Testis (tissue), 2 donors: Measurements from ENCODE around the gene WDR45B.

Experiments
- CTCF ChIP-seq, 3 experiments: fragments of 450-650 bp in 2 of 3; fragments of 200-600 bp in 1 of 3; sonication (generic) in 1 of 3; IDR thresholded peaks; one replicate each; pipeline ENCODE4 v1.5.1; 2016 to 2019; ENCODE audit warnings: antibody characterized with exemption in 3 of 3, mild to moderate bottlenecking in 2 of 3, moderate library complexity in 1 of 3
- POLR2A ChIP-seq: fragments of 450-650 bp; IDR thresholded peaks from one replicate; pipeline ENCODE4 v1.6.1; 2017; ENCODE audit warnings: antibody characterized with exemption, mild to moderate bottlenecking, moderate library complexity

DNA sequence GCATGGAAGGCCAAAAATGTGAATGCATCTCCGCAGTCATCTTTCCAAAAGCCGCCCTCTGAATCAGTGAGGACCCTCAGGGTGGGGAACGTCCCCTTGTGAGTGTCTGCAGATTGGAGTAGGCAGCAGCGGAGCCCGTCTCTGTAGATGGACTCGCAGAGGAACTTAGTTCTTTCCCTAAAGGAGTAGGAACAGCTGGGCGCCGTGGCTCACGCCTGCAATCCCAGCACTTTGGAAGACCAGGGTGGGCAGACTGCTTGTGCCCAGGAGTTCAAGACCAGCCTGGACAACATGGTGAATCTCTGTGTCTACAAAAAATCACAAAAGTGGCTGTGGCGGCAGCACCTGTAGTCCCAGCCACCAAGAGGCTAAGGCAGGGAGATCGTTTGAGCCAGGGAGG, 53.7 kb downstream of the WDR45B start:
- TF ChIP-seq CTCF (IDR thresholded peaks at IDR 0.05) (no peak), POLR2A (no peak)
